ENCODE measurements around the gene RGS12. TPM values are rescaled to one million over a fixed set of nuclear protein-coding genes. Genes with fewer than 3 reads are reported as not detected.

Gene RGS12
- total RNA-seq, 1 experiment from 2014 or later: 9.8 TPM

GRCh38 chr4:3311489-3312171 lies 18.8 kb downstream of the RGS12 start:
- no peaks in the 10 kb centered on the region for H3K36me3 ChIP-seq
- no peak overlapping the region for H3K4me3 ChIP-seq
- no peaks in the 10 kb centered on the region for H3K9me3 ChIP-seq
- no peak for DNase-seq
- no peaks in the 10 kb centered on the region for H3K27me3 ChIP-seq

DNA sequence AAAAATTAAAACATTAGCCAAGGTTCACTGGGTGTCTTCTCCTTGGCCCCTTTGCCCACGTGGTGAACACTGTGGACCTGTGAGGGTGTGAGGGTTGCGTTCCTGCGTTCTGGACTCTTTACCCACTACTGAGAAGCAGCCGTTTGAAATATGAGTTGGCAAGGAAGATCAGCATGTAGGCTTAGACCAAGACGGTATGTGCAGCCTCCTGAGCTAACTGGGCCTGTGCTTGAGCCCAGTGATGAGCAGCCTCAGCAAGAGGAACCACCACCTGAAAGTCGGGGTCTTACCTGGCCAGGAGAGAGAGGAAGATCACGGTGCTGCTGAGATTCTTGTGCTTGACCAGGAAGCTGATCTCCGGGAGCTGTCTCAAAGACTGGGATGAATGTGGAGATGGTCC lies 19.5 kb downstream of the RGS12 start:
- H3K27me3 ChIP-seq: no peaks in the 10 kb centered on the region
- no peaks in the 10 kb centered on the region for H3K36me3 ChIP-seq
- H3K4me3 ChIP-seq: no peak overlapping the region
- DNase-seq: no peak
- H3K9me3 ChIP-seq: no peaks in the 10 kb centered on the region

GRCh38 chr4:3313139-3313538 lies 20.3 kb downstream of the RGS12 start:
- H3K36me3 ChIP-seq: no peaks in the 10 kb centered on the region
- no peak overlapping the region for H3K4me3 ChIP-seq
- H3K27me3 ChIP-seq: no peaks in the 10 kb centered on the region
- no peak for DNase-seq
- H3K9me3 ChIP-seq: no peaks in the 10 kb centered on the region

- Histone ChIP-seq H3K9me3 (no peaks in the 10 kb centered on the region), H3K27me3 (no peaks in the 10 kb centered on the region), H3K4me3 (no peak overlapping the region), H3K36me3 (no peaks in the 10 kb centered on the region)
- no peak for DNase-seq
These were observed 20.9 kb downstream of the RGS12 start for GRCh38 chr4:3313556-3314228.

- no peak for DNase-seq
- no peaks in the 10 kb centered on the region for H3K9me3 ChIP-seq
- H3K27me3 ChIP-seq: no peaks in the 10 kb centered on the region
- H3K4me3 ChIP-seq: no peak overlapping the region
- no peaks in the 10 kb centered on the region for H3K36me3 ChIP-seq
These were observed 22.0 kb downstream of the RGS12 start for GRCh38 chr4:3314706-3315260.

DNA sequence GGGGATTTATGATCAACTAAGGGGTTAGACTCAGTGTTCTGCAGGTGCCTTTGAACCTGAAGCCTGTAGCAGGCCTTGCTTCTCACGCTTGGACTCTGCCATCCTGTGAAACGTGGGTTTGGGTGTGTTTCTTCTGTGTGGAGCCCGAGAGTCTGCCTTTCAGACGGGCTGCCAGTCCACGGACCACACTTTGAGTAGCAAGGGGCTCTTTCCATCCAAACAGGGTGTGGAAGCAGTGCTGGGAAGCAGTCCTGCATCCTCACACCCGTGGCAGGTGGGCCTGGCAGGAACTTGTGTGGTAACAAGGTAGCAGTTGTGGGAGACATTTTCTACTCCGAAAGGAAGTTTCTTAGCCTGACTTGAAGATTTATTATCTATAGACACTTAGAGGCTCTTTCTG lies 22.7 kb downstream of the RGS12 start:
- H3K4me3 ChIP-seq: no peak overlapping the region
- H3K9me3 ChIP-seq: no peaks in the 10 kb centered on the region
- no peak for DNase-seq
- no peaks in the 10 kb centered on the region for H3K36me3 ChIP-seq
- no peaks in the 10 kb centered on the region for H3K27me3 ChIP-seq

DNA sequence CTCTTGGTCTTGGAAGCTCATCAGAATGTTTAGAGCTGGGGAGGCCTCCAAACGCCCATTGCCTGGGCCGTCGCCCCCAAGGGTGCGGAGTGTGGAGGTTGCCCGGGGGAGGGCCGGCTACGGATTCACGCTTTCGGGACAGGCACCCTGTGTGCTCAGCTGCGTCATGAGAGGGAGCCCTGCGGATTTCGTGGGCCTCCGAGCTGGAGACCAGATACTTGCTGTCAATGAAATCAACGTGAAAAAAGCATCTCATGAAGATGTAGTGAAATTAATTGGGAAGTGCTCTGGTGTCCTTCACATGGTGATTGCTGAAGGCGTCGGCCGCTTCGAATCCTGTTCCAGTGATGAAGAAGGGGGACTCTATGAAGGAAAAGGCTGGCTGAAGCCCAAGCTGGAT lies 23.3 kb downstream of the RGS12 start:
- Histone ChIP-seq H3K36me3 (no peaks in the 10 kb centered on the region), H3K9me3 (no peaks in the 10 kb centered on the region), H3K27me3 (no peaks in the 10 kb centered on the region), H3K4me3 (no peak overlapping the region)
- no peak for DNase-seq

DNA sequence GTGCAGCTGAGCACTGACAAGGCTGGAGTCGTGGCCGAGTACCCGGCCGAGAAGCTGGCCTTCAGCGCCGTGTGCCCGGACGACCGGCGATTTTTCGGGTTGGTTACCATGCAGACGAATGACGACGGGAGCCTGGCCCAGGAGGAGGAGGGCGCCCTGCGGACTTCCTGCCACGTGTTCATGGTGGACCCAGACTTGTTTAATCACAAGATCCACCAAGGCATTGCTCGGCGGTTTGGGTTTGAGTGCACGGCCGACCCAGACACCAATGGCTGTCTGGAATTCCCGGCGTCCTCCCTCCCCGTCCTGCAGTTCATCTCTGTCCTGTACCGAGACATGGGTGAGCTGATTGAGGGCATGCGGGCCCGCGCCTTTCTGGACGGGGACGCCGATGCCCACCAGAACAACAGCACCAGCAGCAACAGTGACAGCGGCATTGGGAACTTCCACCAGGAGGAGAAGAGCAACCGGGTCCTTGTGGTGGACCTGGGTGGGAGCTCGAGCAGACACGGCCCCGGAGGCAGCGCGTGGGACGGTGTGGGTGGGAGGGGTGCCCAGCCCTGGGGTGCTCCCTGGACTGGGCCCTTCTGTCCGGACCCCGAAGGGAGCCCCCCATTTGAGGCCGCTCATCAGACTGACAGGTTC lies 24.3 kb downstream of the RGS12 start:
- Histone ChIP-seq H3K9me3 (no peaks in the 10 kb centered on the region), H3K36me3 (no peaks in the 10 kb centered on the region), H3K27me3 (no peaks in the 10 kb centered on the region), H3K4me3 (no peak overlapping the region)
- DNase-seq: no peak

- no peaks in the 10 kb centered on the region for H3K27me3 ChIP-seq
These were observed 24.9 kb downstream of the RGS12 start for GRCh38 chr4:3317656-3318211.

DNA sequence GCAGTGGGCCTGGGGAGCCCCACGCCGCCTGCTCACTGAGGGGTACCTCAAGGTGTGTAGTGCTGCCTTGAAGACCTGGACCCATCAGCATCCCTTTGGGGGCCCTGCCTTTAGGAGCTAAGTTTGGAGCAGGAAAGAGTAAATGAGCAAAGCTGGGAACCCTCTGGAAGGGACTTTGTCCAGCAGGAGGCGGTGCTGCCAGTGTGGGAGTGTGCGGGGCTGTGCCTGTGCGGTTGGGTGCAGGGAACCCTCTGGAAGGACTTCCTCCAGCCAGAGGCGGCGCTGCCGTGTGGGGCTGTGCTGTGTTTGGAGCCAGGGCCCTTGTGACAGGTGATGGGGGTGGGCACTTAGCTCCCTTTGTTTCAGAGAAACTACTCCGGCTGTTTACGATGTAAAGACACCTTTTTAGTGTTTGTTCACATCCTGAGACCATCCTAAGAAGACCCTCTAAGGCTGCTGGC lies 25.8 kb downstream of the RGS12 start:
- no peaks in the 10 kb centered on the region for H3K9me3 ChIP-seq
- H3K27me3 ChIP-seq: no peaks in the 10 kb centered on the region
- DNase-seq: no peak
- no peak overlapping the region for H3K4me3 ChIP-seq
- H3K36me3 ChIP-seq: no peaks in the 10 kb centered on the region

More at GRCh38 chr4:3317656-3318211, 24.9 kb downstream of the RGS12 start:
- DNase-seq: no peak
- Histone ChIP-seq H3K36me3 (no peaks in the 10 kb centered on the region), H3K4me3 (no peak overlapping the region), H3K9me3 (no peaks in the 10 kb centered on the region)

GRCh38 chr4:3320361-3321023 lies 27.7 kb downstream of the RGS12 start:
- DNase-seq: no peak
- Histone ChIP-seq H3K9me3 (no peaks in the 10 kb centered on the region), H3K36me3 (no peaks in the 10 kb centered on the region), H3K4me3 (no peak overlapping the region), H3K27me3 (no peaks in the 10 kb centered on the region)

- DNase-seq: no peak
These were observed 28.6 kb downstream of the RGS12 start for GRCh38 chr4:3321295-3321889.

GRCh38 chr4:3322059-3322550 lies 29.3 kb downstream of the RGS12 start:
- Histone ChIP-seq H3K27me3 (no peaks in the 10 kb centered on the region), H3K36me3 (no peaks in the 10 kb centered on the region), H3K4me3 (no peak overlapping the region), H3K9me3 (no peaks in the 10 kb centered on the region)
- DNase-seq: no peak

More at GRCh38 chr4:3321295-3321889, 28.6 kb downstream of the RGS12 start:
- no peaks in the 10 kb centered on the region for H3K36me3 ChIP-seq
- no peaks in the 10 kb centered on the region for H3K9me3 ChIP-seq
- no peak overlapping the region for H3K4me3 ChIP-seq
- no peaks in the 10 kb centered on the region for H3K27me3 ChIP-seq

DNA sequence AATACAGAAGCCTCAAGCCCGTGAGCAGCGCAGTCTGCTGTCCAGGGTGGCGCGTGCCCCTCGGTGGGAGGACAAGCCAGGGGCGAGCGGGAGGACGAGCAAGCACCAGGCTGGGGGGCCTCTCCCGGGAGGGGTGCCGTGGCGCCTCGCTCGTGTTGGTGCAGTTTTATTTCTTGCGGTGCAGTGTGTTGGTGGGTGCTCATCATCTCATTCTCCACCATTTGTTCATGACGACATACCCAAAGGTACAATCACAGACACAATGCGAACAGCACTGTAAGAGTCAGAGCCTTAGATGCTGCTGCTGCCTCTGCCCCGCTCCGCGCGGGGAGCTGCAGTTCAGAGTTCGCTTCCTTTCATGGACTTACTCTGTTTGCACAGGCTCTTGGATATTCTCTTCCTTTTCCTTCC lies 30.3 kb downstream of the RGS12 start:
- no peaks in the 10 kb centered on the region for H3K27me3 ChIP-seq
- H3K36me3 ChIP-seq: no peaks in the 10 kb centered on the region
- DNase-seq: no peak
- no peak overlapping the region for H3K4me3 ChIP-seq
- H3K9me3 ChIP-seq: no peaks in the 10 kb centered on the region

- H3K4me3 ChIP-seq: no peak overlapping the region
- no peaks in the 10 kb centered on the region for H3K36me3 ChIP-seq
- no peaks in the 10 kb centered on the region for H3K9me3 ChIP-seq
- DNase-seq: no peak
- H3K27me3 ChIP-seq: no peaks in the 10 kb centered on the region
These were observed 31.4 kb downstream of the RGS12 start for GRCh38 chr4:3324093-3324815.
